HG02763 (cell line): ENCODE measurements around the gene ANKRD44.
A peak's percentile ranks its signal among the peaks of the same experiment; 100 is the strongest.
"Not testable (repeated sequence)": the region's sequence is repeated elsewhere in the genome, so short reads cannot be mapped to it uniquely, and the experiment has no call there.

Experiments used
- ATAC-seq: cut with Tn5 transposase; IDR thresholded peaks from one replicate; pipeline ENCODE4 v1.9.1; 2021; ENCODE audit warnings: mild to moderate bottlenecking, moderate library complexity; ENCODE audit not compliant: unreplicated experiment

Gene ANKRD44

GRCh38 chr2:197294260-197294659, 16.3 kb downstream of the ANKRD44 start:
- peak; percentile 37 for ATAC-seq

DNA sequence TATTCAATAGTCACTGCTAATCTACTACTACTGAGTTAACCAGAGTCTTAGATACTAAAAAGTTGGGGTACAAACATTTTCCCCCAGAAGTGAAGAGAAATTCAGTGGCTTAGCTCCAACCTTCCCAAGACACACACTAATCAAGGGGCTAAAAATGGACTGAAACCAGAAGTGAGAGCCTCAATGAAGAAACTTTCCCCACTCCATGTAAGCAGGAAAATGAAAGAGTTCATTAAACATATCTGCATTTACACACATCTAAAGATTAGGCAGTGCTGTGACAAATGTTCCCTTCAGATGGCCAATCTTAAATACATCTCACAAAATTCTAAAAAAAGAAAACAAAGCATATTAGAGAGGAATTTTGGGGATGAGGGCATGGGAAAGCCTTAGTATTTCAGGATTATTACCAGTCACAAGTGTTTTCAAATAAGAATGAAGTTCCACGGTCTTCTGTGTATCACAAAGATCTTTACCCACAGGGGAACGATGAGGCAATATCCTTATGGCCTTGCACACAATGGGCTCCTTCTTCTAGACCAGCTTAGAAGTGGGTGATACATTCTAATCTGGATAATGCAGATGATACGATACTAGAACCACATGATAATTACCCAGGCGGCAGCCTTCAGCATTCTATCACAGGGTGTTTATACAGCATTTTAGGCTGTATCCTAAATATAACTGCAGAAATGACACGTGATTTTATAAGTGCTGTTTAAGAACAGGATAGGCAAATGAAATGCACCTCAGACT, 17.1 kb downstream of the ANKRD44 start:
- ATAC-seq, result peak; percentile 32

GRCh38 chr2:197292619-197293018, 18.0 kb downstream of the ANKRD44 start:
- ATAC-seq, result no peak

DNA sequence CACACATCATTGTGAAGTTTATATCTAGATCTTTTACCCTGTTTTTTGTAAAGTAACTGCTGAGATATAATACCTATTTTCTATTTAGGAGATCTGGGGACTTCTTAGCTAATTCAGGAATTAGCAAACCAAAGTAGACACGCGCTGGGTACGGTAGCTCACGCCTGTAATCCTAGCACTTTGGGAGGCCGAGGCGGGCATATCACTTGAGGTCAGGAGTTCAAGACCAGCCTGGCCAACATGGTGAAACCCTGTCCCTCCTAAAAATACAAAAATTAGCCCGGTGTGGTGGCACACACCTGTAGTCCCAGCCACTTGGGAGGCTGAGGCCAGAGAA, 23.0 kb downstream of the ANKRD44 start:
- ATAC-seq, result not testable (repeated sequence)

GRCh38 chr2:197286805-197287595, 23.6 kb downstream of the ANKRD44 start:
- ATAC-seq, result peak; percentile 74

DNA sequence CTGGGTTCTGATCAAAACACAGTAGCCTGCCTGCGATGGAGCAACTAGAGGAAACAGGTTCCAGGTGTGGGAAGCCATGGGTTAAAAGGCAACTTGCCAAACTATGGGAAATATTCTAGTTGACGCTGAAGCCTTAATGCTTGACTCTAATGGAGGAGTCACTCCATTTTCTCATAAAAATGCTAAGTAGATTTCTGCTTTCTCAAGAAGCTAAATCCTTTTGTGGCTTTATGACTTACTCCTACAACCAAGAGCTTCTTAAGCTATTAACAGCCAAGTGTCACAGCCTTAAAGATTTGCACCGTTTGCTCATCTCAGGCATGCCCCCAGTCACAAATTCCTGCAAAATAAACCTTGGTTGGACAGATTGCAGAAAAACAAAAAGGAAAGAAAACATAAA, 25.2 kb downstream of the ANKRD44 start:
- ATAC-seq, result no peak

GRCh38 chr2:197284956-197285355, 25.6 kb downstream of the ANKRD44 start:
- ATAC-seq, result no peak

GRCh38 chr2:197281421-197281820, 29.2 kb downstream of the ANKRD44 start:
- ATAC-seq, result no peak

- ATAC-seq, result no peak
These were observed 30.4 kb downstream of the ANKRD44 start for GRCh38 chr2:197280015-197280702.

GRCh38 chr2:197278799-197279763, 31.5 kb downstream of the ANKRD44 start:
- ATAC-seq, result no peak

DNA sequence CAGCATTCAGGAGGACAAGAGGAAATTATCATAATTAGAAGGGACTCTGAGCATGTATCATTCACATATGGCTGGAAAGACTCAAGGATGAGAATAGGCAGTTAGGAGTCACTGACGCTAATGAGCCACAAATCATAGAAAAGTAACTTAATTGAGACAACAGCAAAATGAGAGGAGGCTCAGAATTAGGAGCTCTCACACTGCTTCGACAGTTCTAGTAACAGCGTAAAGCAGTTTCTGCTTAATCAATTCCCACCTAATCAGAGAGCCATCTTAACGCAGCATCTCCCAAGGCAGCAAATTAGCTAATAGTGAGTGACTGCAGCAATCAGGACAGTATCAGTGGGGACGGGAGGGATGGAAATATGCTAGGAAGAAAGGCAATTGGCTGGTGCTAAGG, 32.8 kb downstream of the ANKRD44 start:
- no peak for ATAC-seq

DNA sequence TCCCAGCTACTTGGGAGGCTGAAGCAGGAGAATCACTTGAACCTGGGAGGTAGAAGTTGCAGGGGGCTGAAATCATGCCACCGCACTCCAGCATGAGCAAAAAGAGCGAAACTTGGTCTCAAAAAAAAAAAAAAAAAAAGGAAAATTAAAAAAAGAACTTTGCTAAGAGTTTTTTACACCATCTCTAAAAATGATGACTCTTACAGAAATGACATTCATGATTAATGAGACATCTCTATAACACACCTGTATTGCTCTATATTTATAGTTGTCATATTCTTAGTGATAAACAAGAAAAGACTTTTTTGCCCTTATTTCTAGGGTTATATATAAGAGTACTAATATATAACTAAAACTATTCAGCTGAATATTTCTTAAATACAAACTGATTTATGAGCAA, 34.4 kb downstream of the ANKRD44 start:
- ATAC-seq, result no peak

DNA sequence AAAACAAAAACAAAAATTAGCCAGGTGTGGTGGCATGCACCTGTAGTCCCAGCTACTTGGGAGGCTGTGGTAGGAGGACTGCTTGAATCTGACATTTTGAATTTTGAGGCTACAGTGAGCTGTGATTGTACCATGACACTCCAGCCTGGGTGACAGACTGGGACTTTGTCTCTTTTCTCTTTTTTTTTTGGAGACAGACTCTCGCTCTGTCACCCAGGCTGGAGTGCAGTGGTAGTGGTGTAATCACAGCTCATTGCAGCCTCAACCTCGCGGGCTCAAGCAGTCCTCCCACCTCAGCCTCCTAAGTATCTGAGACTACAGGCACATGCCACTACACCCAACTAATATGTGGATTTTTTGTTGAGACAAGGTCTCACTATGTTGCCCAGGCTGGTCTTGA, 35.6 kb downstream of the ANKRD44 start:
- no peak for ATAC-seq

- no peak for ATAC-seq
These were observed 36.2 kb downstream of the ANKRD44 start for GRCh38 chr2:197274349-197274748.

- ATAC-seq, result no peak
These were observed 37.1 kb downstream of the ANKRD44 start for GRCh38 chr2:197273485-197273884.

DNA sequence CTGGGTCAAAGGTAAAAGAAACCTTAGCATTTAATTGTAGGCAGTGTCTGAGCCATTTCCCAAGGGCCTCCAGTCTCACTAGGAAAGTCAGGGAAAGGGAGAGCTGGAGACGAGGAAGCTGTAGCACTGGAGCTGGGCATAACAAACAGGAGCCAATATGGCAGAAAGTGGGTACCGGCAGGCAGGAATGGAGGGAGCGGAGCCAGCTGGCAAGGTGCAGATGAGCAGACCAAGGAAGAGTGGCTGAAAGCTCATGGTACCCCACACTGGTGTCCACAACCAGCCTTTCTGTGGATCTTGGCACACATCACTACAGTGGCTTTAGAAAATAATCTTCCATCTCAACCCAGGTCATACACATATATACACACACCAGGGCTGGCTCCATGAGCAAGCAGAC, 40.0 kb downstream of the ANKRD44 start:
- no peak for ATAC-seq

- ATAC-seq, result no peak
These were observed 40.8 kb downstream of the ANKRD44 start for GRCh38 chr2:197269815-197270214.

DNA sequence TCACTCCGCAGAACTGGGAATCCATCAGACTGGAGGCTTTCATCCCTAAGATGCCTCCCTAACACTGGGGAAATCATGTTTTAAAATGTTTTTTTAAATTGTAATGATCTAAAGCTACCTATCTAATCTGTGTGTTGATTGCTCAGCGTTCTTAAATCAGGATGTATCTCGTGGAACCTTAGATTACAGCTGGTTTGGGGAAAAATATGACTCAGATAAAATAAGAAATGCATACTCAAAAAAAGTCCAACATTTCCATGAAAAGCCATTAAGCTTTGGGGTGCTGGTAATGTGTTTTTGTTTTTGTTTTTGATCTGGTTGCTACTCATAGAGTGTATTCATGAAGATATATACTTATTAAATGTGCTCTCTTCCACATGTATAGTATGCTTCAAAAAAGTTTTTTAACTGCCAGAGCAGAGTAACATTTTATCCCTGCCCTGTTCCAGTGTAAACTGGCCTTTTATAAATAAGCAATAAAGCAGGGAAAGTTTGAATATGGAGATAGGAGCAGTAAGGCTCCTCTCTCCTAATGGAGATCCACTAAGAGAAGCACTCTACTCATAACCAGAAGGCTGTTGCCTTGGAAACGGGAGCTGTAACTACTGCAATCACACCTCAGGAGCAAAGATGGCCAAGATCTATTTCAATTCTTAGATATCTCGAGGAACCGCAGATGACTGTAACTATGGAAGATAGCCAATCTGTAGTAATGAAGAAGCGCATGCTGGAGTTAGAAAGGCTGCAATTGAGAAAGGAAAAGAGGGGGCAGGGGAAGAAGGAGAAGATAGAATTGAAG, 41.6 kb downstream of the ANKRD44 start:
- peak; percentile 51 for ATAC-seq

GRCh38 chr2:197266477-197266876, 44.1 kb downstream of the ANKRD44 start:
- no peak for ATAC-seq

DNA sequence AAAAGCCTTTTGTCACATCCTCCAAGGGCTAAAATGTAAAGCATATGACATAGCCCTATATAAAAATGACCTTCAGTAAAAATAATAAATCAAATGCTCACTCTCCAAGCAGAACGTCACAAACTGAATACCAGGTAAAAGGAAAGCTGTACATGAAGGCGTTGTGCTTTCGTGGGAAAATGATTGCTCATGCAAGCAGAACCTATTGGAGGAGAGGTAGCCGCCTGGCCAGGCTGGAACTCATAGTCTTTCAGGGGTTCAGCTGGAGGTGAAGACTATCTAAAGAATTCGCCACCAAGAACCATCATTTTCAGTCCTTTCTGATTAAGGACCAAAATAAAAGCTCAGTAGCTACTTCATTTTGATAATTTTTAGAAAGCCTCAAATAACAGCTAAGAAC, 44.7 kb downstream of the ANKRD44 start:
- ATAC-seq, result no peak
